GM12878 (cell line): ENCODE data around the gene ENDOU.
A peak's percentile ranks its signal among the peaks of the same experiment; 100 is the strongest.

Experiments used
- ATF7 ChIP-seq: fragments of 450-650 bp; IDR thresholded peaks from 2 replicates; pipeline ENCODE4 v1.6.1; 2016; ENCODE audit warnings: low read depth, mild to moderate bottlenecking
- EZH2 ChIP-seq: IDR thresholded peaks from 2 replicates; pipeline ENCODE4 v1.6.1; 2012; ENCODE audit warnings: low read depth, mild to moderate bottlenecking, control low read depth, inconsistent platforms, low read length, borderline replicate concordance; ENCODE audit not compliant: control insufficient read depth
- GATAD2B ChIP-seq: fragments of 450-650 bp; conservative IDR thresholded peaks from 2 replicates; pipeline ENCODE4 v1.6.1; 2017; ENCODE audit warnings: low read depth, mild to moderate bottlenecking, moderate library complexity
- KAT2A ChIP-seq: conservative IDR thresholded peaks from 2 replicates; pipeline ENCODE4 v1.6.1; 2011; ENCODE audit warnings: low read depth, low read length; ENCODE audit not compliant: control insufficient read depth
- MTA2 ChIP-seq: fragments of 450-650 bp; IDR thresholded peaks from 2 replicates; pipeline ENCODE4 v1.6.1; 2016; ENCODE audit warnings: low read depth, mild to moderate bottlenecking, moderate library complexity
- NR2F1 ChIP-seq: fragments of 450-650 bp; conservative IDR thresholded peaks from 2 replicates; pipeline ENCODE4 v1.6.1; 2017; ENCODE audit warnings: mild to moderate bottlenecking
- SIX5 ChIP-seq: IDR thresholded peaks from 2 replicates; pipeline ENCODE4 v1.6.1; 2011; ENCODE audit warnings: mild to moderate bottlenecking, low read depth, low read length, moderate library complexity; ENCODE audit not compliant: severe bottlenecking
- SMC3 ChIP-seq: IDR thresholded peaks from 2 replicates; pipeline ENCODE4 v1.6.1; 2011; ENCODE audit warnings: low read length, improper control_type of control experiment, borderline replicate concordance
- TF ChIP-seq, protein P1 (sequence below), 3 experiments: IDR thresholded peaks in 2 of 3; conservative IDR thresholded peaks in 1 of 3; 2 replicates each; pipeline ENCODE4 v1.5.1; 2011; ENCODE audit warnings: low read depth in 3 of 3, low read length in 3 of 3, mild to moderate bottlenecking in 3 of 3, control low read depth in 2 of 3, moderate library complexity in 2 of 3, inconsistent platforms in 1 of 3, mixed read lengths in 1 of 3; ENCODE audit not compliant: control insufficient read depth in 2 of 3, insufficient read depth in 1 of 3; ENCODE audit errors: extremely low read depth in 1 of 3
- TF ChIP-seq, protein P2 (sequence below): IDR thresholded peaks from 2 replicates; pipeline ENCODE4 v1.6.1; 2012; ENCODE audit warnings: low read length, inconsistent platforms

DNA sequence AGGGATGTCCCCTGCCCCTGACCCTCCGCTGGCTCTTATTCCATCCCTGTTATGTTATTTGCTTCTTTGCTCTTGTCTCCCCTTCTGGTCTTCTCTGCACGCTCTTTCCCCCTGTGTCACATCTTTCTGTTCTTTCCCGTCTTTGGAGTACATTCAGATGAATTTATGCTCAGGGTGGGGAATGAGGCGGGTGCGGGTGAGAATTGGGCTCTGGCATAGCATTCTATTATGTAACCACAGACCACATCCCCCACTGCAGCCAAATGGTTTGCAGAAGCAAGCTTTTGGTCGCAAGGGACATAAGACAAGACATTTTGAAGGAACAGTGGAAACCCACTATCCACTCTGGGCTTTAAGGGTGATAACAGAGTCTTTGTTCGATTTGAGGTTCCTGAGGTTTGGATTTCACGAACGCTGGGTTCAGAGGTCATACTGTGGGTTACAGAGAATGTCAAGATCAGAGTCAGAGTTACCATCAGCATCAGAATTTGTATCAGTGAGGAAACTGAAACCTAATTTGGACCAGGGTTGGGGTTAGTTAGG, 3.8 kb downstream of the ENDOU start:
- no peak for TF ChIP-seq KAT2A
- TF ChIP-seq EZH2, result no peak
- TF ChIP-seq GATAD2B, result no peak
- TF ChIP-seq, protein P1, sequence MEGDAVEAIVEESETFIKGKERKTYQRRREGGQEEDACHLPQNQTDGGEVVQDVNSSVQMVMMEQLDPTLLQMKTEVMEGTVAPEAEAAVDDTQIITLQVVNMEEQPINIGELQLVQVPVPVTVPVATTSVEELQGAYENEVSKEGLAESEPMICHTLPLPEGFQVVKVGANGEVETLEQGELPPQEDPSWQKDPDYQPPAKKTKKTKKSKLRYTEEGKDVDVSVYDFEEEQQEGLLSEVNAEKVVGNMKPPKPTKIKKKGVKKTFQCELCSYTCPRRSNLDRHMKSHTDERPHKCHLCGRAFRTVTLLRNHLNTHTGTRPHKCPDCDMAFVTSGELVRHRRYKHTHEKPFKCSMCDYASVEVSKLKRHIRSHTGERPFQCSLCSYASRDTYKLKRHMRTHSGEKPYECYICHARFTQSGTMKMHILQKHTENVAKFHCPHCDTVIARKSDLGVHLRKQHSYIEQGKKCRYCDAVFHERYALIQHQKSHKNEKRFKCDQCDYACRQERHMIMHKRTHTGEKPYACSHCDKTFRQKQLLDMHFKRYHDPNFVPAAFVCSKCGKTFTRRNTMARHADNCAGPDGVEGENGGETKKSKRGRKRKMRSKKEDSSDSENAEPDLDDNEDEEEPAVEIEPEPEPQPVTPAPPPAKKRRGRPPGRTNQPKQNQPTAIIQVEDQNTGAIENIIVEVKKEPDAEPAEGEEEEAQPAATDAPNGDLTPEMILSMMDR (IDR thresholded peaks at IDR 0.05 in 2 of 3, conservative IDR thresholded peaks at IDR 0.05 in 1 of 3; ENCODE audit: control insufficient read depth in 2 of 3, extremely low read depth in 1 of 3, insufficient read depth in 1 of 3, low read depth in 3 of 3, low read length in 3 of 3), result no peak
- TF ChIP-seq ATF7, result no peak
- peak; percentile 69 for TF ChIP-seq NR2F1
- TF ChIP-seq, protein P2, sequence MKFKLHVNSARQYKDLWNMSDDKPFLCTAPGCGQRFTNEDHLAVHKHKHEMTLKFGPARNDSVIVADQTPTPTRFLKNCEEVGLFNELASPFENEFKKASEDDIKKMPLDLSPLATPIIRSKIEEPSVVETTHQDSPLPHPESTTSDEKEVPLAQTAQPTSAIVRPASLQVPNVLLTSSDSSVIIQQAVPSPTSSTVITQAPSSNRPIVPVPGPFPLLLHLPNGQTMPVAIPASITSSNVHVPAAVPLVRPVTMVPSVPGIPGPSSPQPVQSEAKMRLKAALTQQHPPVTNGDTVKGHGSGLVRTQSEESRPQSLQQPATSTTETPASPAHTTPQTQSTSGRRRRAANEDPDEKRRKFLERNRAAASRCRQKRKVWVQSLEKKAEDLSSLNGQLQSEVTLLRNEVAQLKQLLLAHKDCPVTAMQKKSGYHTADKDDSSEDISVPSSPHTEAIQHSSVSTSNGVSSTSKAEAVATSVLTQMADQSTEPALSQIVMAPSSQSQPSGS, result no peak
- no peak for TF ChIP-seq MTA2
- TF ChIP-seq SMC3, result no peak
- no peak for TF ChIP-seq SIX5
